H9 (cell line): Measurements from ENCODE around the gene MMRN2. TPM values are rescaled to one million over a fixed set of nuclear protein-coding genes. Genes with fewer than 3 reads are reported as not detected.
"Not testable (repeated sequence)": the region's sequence is repeated elsewhere in the genome, so short reads cannot be mapped to it uniquely, and the experiment has no call there.

Experiments
- DNase-seq: peaks from one replicate; pipeline ENCODE4 v3.0.0-alpha.2; 2017
- H2AFZ ChIP-seq: one replicate; pipeline ENCODE4 v1.6.1; 2013; ENCODE audit warnings: mild to moderate bottlenecking, low read length, control low read depth, moderate library complexity
- H2AK5ac ChIP-seq: 2 replicates; pipeline ENCODE4 v1.6.1; 2013; ENCODE audit warnings: low read length, control low read depth, mixed read lengths; ENCODE audit not compliant: insufficient read length
- H2BK120ac ChIP-seq: one replicate; pipeline ENCODE4 v1.6.1; 2013; ENCODE audit warnings: low read depth, mild to moderate bottlenecking, low read length, control low read depth, inconsistent platforms; ENCODE audit not compliant: poor library complexity, severe bottlenecking
- H2BK12ac ChIP-seq: 2 replicates; pipeline ENCODE4 v1.6.1; 2013; ENCODE audit warnings: low read length, control low read depth, mixed read lengths, low read depth; ENCODE audit not compliant: insufficient read length
- H2BK15ac ChIP-seq: 2 replicates; pipeline ENCODE4 v1.6.1; 2013; ENCODE audit warnings: low read depth, low read length, control low read depth
- H2BK20ac ChIP-seq: one replicate; pipeline ENCODE4 v1.6.1; 2013; ENCODE audit warnings: low read depth, mild to moderate bottlenecking, low read length, control low read depth, inconsistent platforms; ENCODE audit not compliant: poor library complexity, severe bottlenecking
- H2BK5ac ChIP-seq: 2 replicates; pipeline ENCODE4 v1.6.1; 2013; ENCODE audit warnings: low read length, control low read depth, mixed read lengths; ENCODE audit not compliant: insufficient read length
- H3K14ac ChIP-seq: 2 replicates; pipeline ENCODE4 v1.6.1; 2013; ENCODE audit warnings: low read length, control low read depth; ENCODE audit not compliant: insufficient read depth
- H3K18ac ChIP-seq: 2 replicates; pipeline ENCODE4 v1.6.1; 2013; ENCODE audit warnings: low read depth, mild to moderate bottlenecking, mixed read lengths, low read length, control low read depth; ENCODE audit not compliant: insufficient read length
- H3K23ac ChIP-seq: 2 replicates; pipeline ENCODE4 v1.6.1; 2013; ENCODE audit warnings: low read length, control low read depth, mixed read lengths, low read depth; ENCODE audit not compliant: insufficient read length
- H3K23me2 ChIP-seq: 2 replicates; pipeline ENCODE4 v1.6.1; 2013; ENCODE audit warnings: low read depth, mild to moderate bottlenecking, mixed read lengths, low read length, control low read depth; ENCODE audit not compliant: insufficient read length, poor library complexity, severe bottlenecking
- H3K27ac ChIP-seq: 2 replicates; pipeline ENCODE4 v1.5.1; 2013; ENCODE audit warnings: low read length, control low read depth, mixed read lengths, low read depth; ENCODE audit not compliant: insufficient read length
- H3K27me3 ChIP-seq: 2 replicates; pipeline ENCODE4 v1.6.1; 2013; ENCODE audit warnings: low read length, control low read depth, inconsistent platforms; ENCODE audit not compliant: insufficient read depth
- H3K4ac ChIP-seq: 2 replicates; pipeline ENCODE4 v1.6.1; 2013; ENCODE audit warnings: low read depth, mild to moderate bottlenecking, control low read depth, inconsistent platforms, low read length, moderate library complexity
- H3K4me1 ChIP-seq: 2 replicates; pipeline ENCODE4 v1.6.1; 2013; ENCODE audit warnings: low read length, control low read depth, inconsistent platforms; ENCODE audit not compliant: insufficient read depth
- H3K4me2 ChIP-seq: 2 replicates; pipeline ENCODE4 v1.6.1; 2013; ENCODE audit warnings: low read length, control low read depth, mixed read lengths; ENCODE audit not compliant: insufficient read length, insufficient read depth
- H3K56ac ChIP-seq: 2 replicates; pipeline ENCODE4 v1.6.1; 2013; ENCODE audit warnings: low read depth, mild to moderate bottlenecking, mixed read lengths, low read length, control low read depth; ENCODE audit not compliant: insufficient read length
- H3K79me1 ChIP-seq: 2 replicates; pipeline ENCODE4 v1.6.1; 2013; ENCODE audit warnings: low read depth, mild to moderate bottlenecking, moderate library complexity, low read length, control low read depth, inconsistent platforms; ENCODE audit not compliant: insufficient read depth, poor library complexity, severe bottlenecking
- H3K79me2 ChIP-seq: 2 replicates; pipeline ENCODE4 v1.6.1; 2013; ENCODE audit warnings: low read length, control low read depth, inconsistent platforms; ENCODE audit not compliant: insufficient read depth
- H3K9ac ChIP-seq: 2 replicates; pipeline ENCODE4 v1.6.1; 2013; ENCODE audit warnings: low read length, control low read depth, mixed read lengths; ENCODE audit not compliant: insufficient read length; ENCODE audit errors: extremely low read depth
- H3K9me3 ChIP-seq: one replicate; pipeline ENCODE4 v1.6.1; 2013; ENCODE audit warnings: low read depth, low read length, inconsistent platforms; ENCODE audit not compliant: control insufficient read depth
- H3T11ph ChIP-seq: one replicate; pipeline ENCODE4 v1.6.1; 2013; ENCODE audit warnings: mild to moderate bottlenecking, low read length, control low read depth, inconsistent platforms
- H4K20me1 ChIP-seq: one replicate; pipeline ENCODE4 v1.6.1; 2013; ENCODE audit not compliant: control insufficient read depth, insufficient read length, insufficient read depth
- H4K5ac ChIP-seq: 2 replicates; pipeline ENCODE4 v1.6.1; 2013; ENCODE audit warnings: low read depth, mild to moderate bottlenecking, mixed read lengths, low read length, control low read depth; ENCODE audit not compliant: insufficient read length
- H4K8ac ChIP-seq: replicated peaks from 2 replicates; pipeline ENCODE4 v1.6.1; 2013; ENCODE audit warnings: low read length, control low read depth, mixed read lengths, low read depth; ENCODE audit not compliant: insufficient read length
- H4K91ac ChIP-seq: 2 replicates; pipeline ENCODE4 v1.6.1; 2013; ENCODE audit warnings: low read depth, mild to moderate bottlenecking, moderate library complexity, mixed read lengths, low read length, control low read depth; ENCODE audit not compliant: insufficient read length
- H3K27ac Mint-ChIP-seq, 3 experiments: 2 replicates in 2 of 3; 3 replicates in 1 of 3; pipeline ENCODE4 v1.8.0; 2020 to 2021; ENCODE audit warnings: mixed read lengths in 3 of 3, mild to moderate bottlenecking in 1 of 3, moderate library complexity in 1 of 3
- H3K27me3 Mint-ChIP-seq: 2 replicates; pipeline ENCODE4 v1.8.0; 2021; ENCODE audit warnings: low read depth, mild to moderate bottlenecking, moderate library complexity, mixed read lengths
- H3K36me3 Mint-ChIP-seq, 3 experiments: 2 replicates in 2 of 3; 3 replicates in 1 of 3; pipeline ENCODE4 v1.8.0; 2020 to 2021; ENCODE audit warnings: low read depth in 3 of 3, mixed read lengths in 3 of 3; ENCODE audit not compliant: insufficient read depth in 1 of 3
- H3K4me1 Mint-ChIP-seq, 2 experiments: 2 replicates each; pipeline ENCODE4 v1.8.0; 2020; ENCODE audit warnings: mixed read lengths in 2 of 2
- H3K4me3 Mint-ChIP-seq, 2 experiments: 2 replicates in 1 of 2; 3 replicates in 1 of 2; pipeline ENCODE4 v1.8.0; 2020 to 2021; ENCODE audit warnings: mild to moderate bottlenecking in 2 of 2, mixed read lengths in 2 of 2, moderate library complexity in 1 of 2
- H3K9me3 Mint-ChIP-seq, 2 experiments: 2 replicates in 1 of 2; 3 replicates in 1 of 2; pipeline ENCODE4 v1.8.0; 2020; ENCODE audit warnings: mild to moderate bottlenecking in 2 of 2, mixed read lengths in 2 of 2, moderate library complexity in 1 of 2
- WGBS: extraction: QIAGEN DNeasy Blood & Tissue Kit; methylation state at CpG from one replicate; pipeline ENCODE4 v1.1.7; 2013; ENCODE audit warnings: missing lambda C conversion rate, low lambda C conversion rate, mixed read lengths; ENCODE audit not compliant: insufficient read length; ENCODE audit errors: extremely low coverage; 5-methylcytosine and 5-hydroxymethylcytosine counted together
- total RNA-seq: library from RNA; stranded (reverse); gene quantifications from 2 replicates; pipeline ENCODE4 v1.2.1, GENCODE V29; 2021
- TF ChIP-seq, protein P1 (sequence below): fragments of 200-600 bp; sonication (generic); conservative IDR thresholded peaks from 3 replicates; pipeline ENCODE4 v1.8.0; 2021; ENCODE audit warnings: antibody characterized with exemption, mild to moderate bottlenecking

Gene MMRN2
- total RNA-seq, 1 experiment from 2014 or later = 1.0 TPM

DNA sequence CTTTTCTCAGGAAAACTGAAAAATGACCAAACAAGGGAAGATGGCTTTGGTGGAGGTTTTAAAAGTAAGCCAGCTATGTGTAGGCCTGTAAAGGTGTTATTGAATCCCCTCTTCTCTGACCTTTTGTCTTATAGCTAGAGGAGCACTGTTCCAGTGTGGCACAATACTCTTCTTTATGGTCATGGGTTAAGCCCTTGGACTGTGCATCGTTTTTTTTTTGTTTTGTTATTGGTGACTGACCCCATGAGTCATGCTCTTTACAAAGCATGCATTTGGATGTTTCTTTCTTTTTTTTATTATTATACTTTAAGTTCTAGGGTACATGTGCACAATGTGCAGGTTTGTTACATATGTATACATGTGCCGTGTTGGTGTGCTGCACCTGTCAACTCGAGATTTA lies 43.1 kb upstream of the MMRN2 start:
- DNase-seq = no peak
- Histone ChIP-seq H3K9ac (no peak overlapping the region), H3K23me2 (no peaks in the 10 kb centered on the region), H3K56ac (no peak overlapping the region), H2BK20ac (no peak overlapping the region), H3K18ac (no peak overlapping the region), H3K79me1 (no peaks in the 10 kb centered on the region), H3K4me1 (no peaks in the 10 kb centered on the region), H2BK120ac (no peak overlapping the region), H4K91ac (no peak overlapping the region), H3K79me2 (no peaks in the 10 kb centered on the region), H2BK15ac (no peak overlapping the region), H3K4me2 (no peak overlapping the region), H2BK12ac (no peak overlapping the region), H3T11ph (no peak overlapping the region), H3K27me3 (no peaks in the 10 kb centered on the region), H2BK5ac (no peak overlapping the region), H3K9me3 (no peaks in the 10 kb centered on the region), H3K14ac (no peak overlapping the region), H2AFZ (no peak overlapping the region), H4K5ac (no peak overlapping the region), H3K27ac (no peak overlapping the region), H3K23ac (no peak overlapping the region), H4K8ac (no peak overlapping the region), H4K20me1 (no peaks in the 10 kb centered on the region), H3K4ac (no peak overlapping the region), H2AK5ac (no peak overlapping the region)
- Mint-ChIP-seq H3K4me1 (no peaks in the 10 kb centered on the region), H3K9me3 (no peaks in the 10 kb centered on the region; a peak in 1 of 5 replicates), H3K4me3 (no peak overlapping the region), H3K36me3 (no peaks in the 10 kb centered on the region), H3K27ac (no peak overlapping the region), H3K27me3 (no peaks in the 10 kb centered on the region)
- WGBS = no CpG with 5 or more reads among the region's 3 CpGs
- TF ChIP-seq, protein P1, sequence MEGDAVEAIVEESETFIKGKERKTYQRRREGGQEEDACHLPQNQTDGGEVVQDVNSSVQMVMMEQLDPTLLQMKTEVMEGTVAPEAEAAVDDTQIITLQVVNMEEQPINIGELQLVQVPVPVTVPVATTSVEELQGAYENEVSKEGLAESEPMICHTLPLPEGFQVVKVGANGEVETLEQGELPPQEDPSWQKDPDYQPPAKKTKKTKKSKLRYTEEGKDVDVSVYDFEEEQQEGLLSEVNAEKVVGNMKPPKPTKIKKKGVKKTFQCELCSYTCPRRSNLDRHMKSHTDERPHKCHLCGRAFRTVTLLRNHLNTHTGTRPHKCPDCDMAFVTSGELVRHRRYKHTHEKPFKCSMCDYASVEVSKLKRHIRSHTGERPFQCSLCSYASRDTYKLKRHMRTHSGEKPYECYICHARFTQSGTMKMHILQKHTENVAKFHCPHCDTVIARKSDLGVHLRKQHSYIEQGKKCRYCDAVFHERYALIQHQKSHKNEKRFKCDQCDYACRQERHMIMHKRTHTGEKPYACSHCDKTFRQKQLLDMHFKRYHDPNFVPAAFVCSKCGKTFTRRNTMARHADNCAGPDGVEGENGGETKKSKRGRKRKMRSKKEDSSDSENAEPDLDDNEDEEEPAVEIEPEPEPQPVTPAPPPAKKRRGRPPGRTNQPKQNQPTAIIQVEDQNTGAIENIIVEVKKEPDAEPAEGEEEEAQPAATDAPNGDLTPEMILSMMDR = no peak

DNA sequence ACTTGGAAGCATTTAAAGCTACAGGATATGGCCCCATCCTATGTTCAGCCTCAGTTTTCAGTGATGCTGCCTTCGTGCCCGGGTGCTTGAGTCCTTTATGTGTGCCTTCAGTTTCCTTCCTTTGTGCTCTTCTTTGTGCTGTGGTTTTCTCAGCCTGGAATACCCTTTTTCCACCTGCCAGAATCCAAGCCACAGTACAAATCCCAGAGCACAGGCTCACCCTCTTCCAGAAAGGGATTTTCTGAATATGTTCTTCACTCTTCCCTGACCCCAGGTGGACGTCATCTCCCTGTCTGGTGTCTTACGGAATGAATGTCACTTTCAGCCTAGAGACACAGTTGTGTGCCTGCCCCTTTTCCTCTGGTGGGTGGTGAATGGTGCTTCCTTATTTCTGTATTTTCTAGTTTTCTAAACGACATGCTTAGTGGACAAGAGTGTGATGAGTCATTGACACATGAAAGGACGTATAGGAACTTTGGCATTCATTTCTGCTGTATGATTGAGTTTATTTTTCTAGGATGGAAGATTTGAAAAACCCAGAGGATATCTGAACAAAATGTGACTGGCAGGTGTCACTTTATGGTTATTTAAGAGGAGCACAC lies 42.5 kb upstream of the MMRN2 start:
- not testable (repeated sequence) for H3K4me2 ChIP-seq, H3K23ac ChIP-seq, H3K27ac Mint-ChIP-seq, H3K23me2 ChIP-seq, H3K4ac ChIP-seq, H2AK5ac ChIP-seq, DNase-seq, H4K91ac ChIP-seq, H2BK12ac ChIP-seq, H3K79me1 ChIP-seq, H2BK120ac ChIP-seq, H3K56ac ChIP-seq, H3K4me3 Mint-ChIP-seq, H3K9me3 Mint-ChIP-seq, H3K9me3 ChIP-seq, H4K8ac ChIP-seq, H4K5ac ChIP-seq, H2BK20ac ChIP-seq, H2BK15ac ChIP-seq, H3K27me3 Mint-ChIP-seq, H3K27me3 ChIP-seq, H3K18ac ChIP-seq, H3K9ac ChIP-seq, H3K36me3 Mint-ChIP-seq, H4K20me1 ChIP-seq, H3K4me1 ChIP-seq, H3K27ac ChIP-seq, H3K4me1 Mint-ChIP-seq, H3K79me2 ChIP-seq, H2AFZ ChIP-seq, H3K14ac ChIP-seq, H3T11ph ChIP-seq, H2BK5ac ChIP-seq
- WGBS = no CpG with 5 or more reads among the region's 6 CpGs
